GM23248 (cell line): ENCODE measurements around the gene SMTN. TPM values are rescaled to one million over a fixed set of nuclear protein-coding genes. Genes with fewer than 3 reads are reported as not detected.
"Not testable (repeated sequence)": the region's sequence is repeated elsewhere in the genome, so short reads cannot be mapped to it uniquely, and the experiment has no call there.

Experiments
- DNase-seq: peaks from one replicate; pipeline ENCODE4 v3.0.0-alpha.2; 2015
- H2AFZ ChIP-seq: fragments of 200-600 bp; sonication (generic); 2 replicates; pipeline ENCODE4 v1.6.1; 2016; ENCODE audit warnings: antibody characterized with exemption
- H3F3A ChIP-seq: fragments of 200-600 bp; sonication (generic); 2 replicates; pipeline ENCODE4 v1.6.1; 2016; ENCODE audit warnings: mild to moderate bottlenecking, antibody characterized with exemption, mixed run types; ENCODE audit not compliant: insufficient read depth
- H3K27ac ChIP-seq: fragments of 200-600 bp; sonication (generic); 2 replicates; pipeline ENCODE4 v1.5.1; 2016; ENCODE audit warnings: mild to moderate bottlenecking
- H3K27me3 ChIP-seq: fragments of 200-600 bp; sonication (generic); replicated peaks from 2 replicates; pipeline ENCODE4 v1.6.1; 2016; ENCODE audit warnings: mild to moderate bottlenecking; ENCODE audit not compliant: insufficient read depth
- H3K36me3 ChIP-seq: fragments of 200-600 bp; sonication (generic); 2 replicates; pipeline ENCODE4 v1.6.1; 2016; ENCODE audit warnings: low read depth, mild to moderate bottlenecking
- H3K4me1 ChIP-seq: fragments of 200-600 bp; sonication (generic); 2 replicates; pipeline ENCODE4 v1.6.1; 2016; ENCODE audit warnings: mild to moderate bottlenecking; ENCODE audit not compliant: insufficient read depth
- H3K4me2 ChIP-seq: fragments of 200-600 bp; sonication (generic); one replicate; pipeline ENCODE4 v1.6.1; 2016; ENCODE audit warnings: mild to moderate bottlenecking; ENCODE audit not compliant: unreplicated experiment
- H3K4me3 ChIP-seq: fragments of 200-600 bp; sonication (generic); 2 replicates; pipeline ENCODE4 v1.5.1; 2016; ENCODE audit warnings: mild to moderate bottlenecking
- H3K79me2 ChIP-seq: fragments of 200-600 bp; sonication (generic); 2 replicates; pipeline ENCODE4 v1.6.1; 2016; ENCODE audit warnings: mild to moderate bottlenecking; ENCODE audit not compliant: insufficient read depth
- H3K9ac ChIP-seq: fragments of 200-600 bp; sonication (generic); 2 replicates; pipeline ENCODE4 v1.6.1; 2016; ENCODE audit warnings: mild to moderate bottlenecking
- H3K9me2 ChIP-seq: fragments of 200-600 bp; sonication (generic); 2 replicates; pipeline ENCODE4 v1.6.1; 2016; ENCODE audit warnings: mixed run types, mild to moderate bottlenecking, moderate library complexity; ENCODE audit not compliant: insufficient read depth
- H3K9me3 ChIP-seq: fragments of 200-600 bp; sonication (generic); one replicate; pipeline ENCODE4 v1.6.1; 2017; ENCODE audit warnings: low read depth
- H4K20me1 ChIP-seq: fragments of 200-600 bp; sonication (generic); 2 replicates; pipeline ENCODE4 v1.6.0; 2016; ENCODE audit not compliant: insufficient read depth
- EZH2 ChIP-seq: fragments of 200-600 bp; sonication (generic); IDR thresholded peaks from 2 replicates; pipeline ENCODE4 v1.6.1; 2018; ENCODE audit warnings: antibody characterized with exemption, mild to moderate bottlenecking; ENCODE audit not compliant: insufficient read depth, poor library complexity, severe bottlenecking
- EZH2phosphoT487 ChIP-seq: fragments of 200-600 bp; sonication (generic); IDR thresholded peaks from 2 replicates; pipeline ENCODE4 v1.6.1; 2018; ENCODE audit warnings: antibody characterized with exemption, moderate library complexity, mild to moderate bottlenecking, low read depth; ENCODE audit not compliant: insufficient read depth
- WGBS, 2 experiments: methylation state at CpG; one replicate each; pipeline ENCODE4 v1.1.6; 2015 to 2017; ENCODE audit warnings: low lambda C conversion rate in 2 of 2, low coverage in 1 of 2; ENCODE audit errors: missing lambda C conversion rate in 2 of 2; 5-methylcytosine and 5-hydroxymethylcytosine counted together
- in situ Hi-C: fragments of 300-500 bp; cut with MboI; formaldehyde crosslinking; loops from 2 replicates; pipeline ENCODE4 v1.15.0; 2020
- polyA plus RNA-seq: library from polyadenylated mRNA; unstranded; fragments of >200 nt; fragmentation: Nextera tagmentation; extraction: Ambion mirVana; gene quantifications from 2 replicates; pipeline ENCODE4 v1.2.1, GENCODE V29; 2016
- total RNA-seq: library from RNA; depleted of rRNA; stranded (reverse); fragments of >200 nt; shearing (Covaris generic); gene quantifications from 2 replicates; pipeline ENCODE4 v1.2.3, GENCODE V29; 2014

Gene SMTN
- total and polyA plus RNA-seq, 2 experiments from 2014 or later: 96.7 to 160 TPM

GRCh38 chr22:31056986-31057599 is 24.0 kb upstream of the SMTN start:
- peaks cover 15% of the 10 kb centered on the region for H3K4me1 ChIP-seq
- no peak overlapping the region for H3K4me3 ChIP-seq
- no peaks in the 10 kb centered on the region for H3K27me3 ChIP-seq
- no peaks in the 10 kb centered on the region for H3F3A ChIP-seq
- TF ChIP-seq EZH2phosphoT487 (no peak), EZH2 (no peak)
- H3K9me3 ChIP-seq: no peaks in the 10 kb centered on the region
- no peaks in the 10 kb centered on the region for H4K20me1 ChIP-seq
- no peaks in the 10 kb centered on the region for H3K9me2 ChIP-seq
- DNase-seq: no peak
- in situ Hi-C loops: no loop called here
- H3K36me3 ChIP-seq: no peaks in the 10 kb centered on the region
- no peak overlapping the region for H3K4me2 ChIP-seq
- no peak overlapping the region for H3K27ac ChIP-seq
- no peak overlapping the region for H3K9ac ChIP-seq
- H2AFZ ChIP-seq: no peak overlapping the region
- 83 to 85% methylated on average over 5 of the region's 5 CpGs for WGBS, 2 experiments
- H3K79me2 ChIP-seq: no peaks in the 10 kb centered on the region

- 67 to 68% methylated on average over 6 of the region's 6 CpGs for WGBS, 2 experiments
- H3K27ac ChIP-seq, H4K20me1 ChIP-seq, in situ Hi-C loops, H3K79me2 ChIP-seq, H3K9me3 ChIP-seq, H3F3A ChIP-seq, DNase-seq, H3K36me3 ChIP-seq, H3K27me3 ChIP-seq, H3K9ac ChIP-seq, H2AFZ ChIP-seq, H3K4me3 ChIP-seq, H3K9me2 ChIP-seq, H3K4me2 ChIP-seq: not testable (repeated sequence)
- H3K4me1 ChIP-seq: peaks cover 15% of the 10 kb centered on the region
Observed at GRCh38 chr22:31059663-31060062, 21.5 kb upstream of the SMTN start.

- no peak overlapping the region for H2AFZ ChIP-seq
- 4 to 7% methylated on average over 2 of the region's 2 CpGs for WGBS, 2 experiments
- H3K27me3 ChIP-seq: no peaks in the 10 kb centered on the region
- in situ Hi-C loops: no loop called here
- DNase-seq: peak; percentile 42
- H3K79me2 ChIP-seq: no peaks in the 10 kb centered on the region
- H3K9ac ChIP-seq: no peak overlapping the region
- H3K9me3 ChIP-seq: no peaks in the 10 kb centered on the region
- peaks cover 5% of the 10 kb centered on the region; the same call in 1 of the 2 replicates for H3K4me1 ChIP-seq
- no peaks in the 10 kb centered on the region for H4K20me1 ChIP-seq
- H3K27ac ChIP-seq: no peak overlapping the region
- H3K4me3 ChIP-seq: no peak overlapping the region
- no peaks in the 10 kb centered on the region for H3K9me2 ChIP-seq
- no peaks in the 10 kb centered on the region for H3F3A ChIP-seq
- no peaks in the 10 kb centered on the region for H3K36me3 ChIP-seq
- TF ChIP-seq EZH2 (no peak), EZH2phosphoT487 (no peak)
- H3K4me2 ChIP-seq: no peak overlapping the region
Observed at GRCh38 chr22:31062566-31063230, 18.4 kb upstream of the SMTN start.

- H3K27ac ChIP-seq: no peak overlapping the region
- no peak overlapping the region for H3K4me2 ChIP-seq
- in situ Hi-C loops: no loop called here
- no peaks in the 10 kb centered on the region for H3K9me2 ChIP-seq
- no peaks in the 10 kb centered on the region for H3K36me3 ChIP-seq
- no peak for DNase-seq
- H3K9ac ChIP-seq: no peak overlapping the region
- H3K79me2 ChIP-seq: no peaks in the 10 kb centered on the region
- H4K20me1 ChIP-seq: no peaks in the 10 kb centered on the region
- H3K27me3 ChIP-seq: no peaks in the 10 kb centered on the region
- WGBS, 2 experiments: 73 to 74% methylated on average over 6 of the region's 6 CpGs
- TF ChIP-seq EZH2phosphoT487 (no peak), EZH2 (no peak)
- H3K9me3 ChIP-seq: no peaks in the 10 kb centered on the region
- peaks cover 5% of the 10 kb centered on the region; the same call in 1 of the 2 replicates for H3K4me1 ChIP-seq
- H2AFZ ChIP-seq: no peak overlapping the region; the same call in 1 of the 2 replicates
- no peak overlapping the region for H3K4me3 ChIP-seq
- H3F3A ChIP-seq: no peaks in the 10 kb centered on the region
Observed at GRCh38 chr22:31064369-31064768, 16.7 kb upstream of the SMTN start.
